Measurements from ENCODE around the gene ADAMTSL1.

Gene ADAMTSL1

GRCh38 chr9:18684593-18685317, 210.8 kb downstream of the ADAMTSL1 start:
- H3K4me3 ChIP-seq (ENCODE audit: low read depth, low read length) = no peak overlapping the region
- H3K27ac ChIP-seq (ENCODE audit: extremely low read depth, low read depth, low read length) = no peak overlapping the region
- ChIA-PET CTCF (no interaction called here), POLR2A (no interaction called here)
- H3K36me3 ChIP-seq (ENCODE audit: control insufficient read depth in 2 of 2, insufficient read depth in 1 of 2, low read length in 2 of 2) = no peaks in the 10 kb centered on the region
- H3K9me3 ChIP-seq (ENCODE audit: control insufficient read depth, insufficient read depth, low read depth, low read length) = no peaks in the 10 kb centered on the region
- TF ChIP-seq SP7 (tag by site-specific recombination; IDR thresholded peaks at IDR 0.05) (no peak), ZNF10 (tag by site-specific recombination; IDR thresholded peaks at IDR 0.05) (no peak), GLIS2 (tag by site-specific recombination; IDR thresholded peaks at IDR 0.05) (no peak), ZNF791 (tag by site-specific recombination; IDR thresholded peaks at IDR 0.05) (no peak), ZNF140 (tag by site-specific recombination; IDR thresholded peaks at IDR 0.05) (no peak), ZNF558 (tag by site-specific recombination; IDR thresholded peaks at IDR 0.05) (no peak), ZNF449 (tag by site-specific recombination; IDR thresholded peaks at IDR 0.05) (no peak), ZBTB7A (tag by site-specific recombination; IDR thresholded peaks at IDR 0.05; ENCODE audit: low read depth) (no peak), ZNF830 (tag by site-specific recombination; IDR thresholded peaks at IDR 0.05; ENCODE audit: low read depth) (no peak), ZNF624 (tag by site-specific recombination; IDR thresholded peaks at IDR 0.05) (no peak), ZNF510 (tag by site-specific recombination; IDR thresholded peaks at IDR 0.05; ENCODE audit: insufficient replicate concordance) (no peak), ZNF223 (tag by site-specific recombination; IDR thresholded peaks at IDR 0.05) (no peak), PBX3 (CRISPR knock-in tag; IDR thresholded peaks at IDR 0.05) (no peak), IKZF3 (tag by site-specific recombination; IDR thresholded peaks at IDR 0.05) (no peak), WT1 (tag by site-specific recombination; IDR thresholded peaks at IDR 0.05) (no peak), ZBTB26 (tag by site-specific recombination; optimal IDR thresholded peaks at IDR 0.05) (no peak)
- no peaks in the 10 kb centered on the region for H3K4me1 ChIP-seq (ENCODE audit: control insufficient read depth, insufficient read depth, low read length)

GRCh38 chr9:18688581-18689565, 214.9 kb downstream of the ADAMTSL1 start:
- H3K36me3 ChIP-seq (ENCODE audit: control insufficient read depth in 2 of 2, insufficient read depth in 1 of 2, low read length in 2 of 2) = no peaks in the 10 kb centered on the region
- ChIA-PET POLR2A (no interaction called here), CTCF (interaction anchor here (0.6 kb wide), 1 partner anchor 31 kb away, joined by 5 read pairs; no protein-coding TSS in a partner anchor)
- no peaks in the 10 kb centered on the region for H3K9me3 ChIP-seq (ENCODE audit: control insufficient read depth, insufficient read depth, low read depth, low read length)
- H3K4me1 ChIP-seq (ENCODE audit: control insufficient read depth, insufficient read depth, low read length) = no peaks in the 10 kb centered on the region
- no peak overlapping the region for H3K27ac ChIP-seq (ENCODE audit: extremely low read depth, low read depth, low read length)
- H3K4me3 ChIP-seq (ENCODE audit: low read depth, low read length) = no peak overlapping the region
- TF ChIP-seq ZNF133 (tag by site-specific recombination; IDR thresholded peaks at IDR 0.05) (no peak), ZNF302 (tag by site-specific recombination; IDR thresholded peaks at IDR 0.05; ENCODE audit: low read depth) (no peak), HOXD13 (CRISPR knock-in tag; IDR thresholded peaks at IDR 0.05; ENCODE audit: borderline replicate concordance) (no peak), SP7 (tag by site-specific recombination; IDR thresholded peaks at IDR 0.05) (no peak), ZNF426 (tag by site-specific recombination; IDR thresholded peaks at IDR 0.05) (no peak), ZBTB44 (tag by site-specific recombination; IDR thresholded peaks at IDR 0.05) (no peak), ZNF639 (tag by site-specific recombination; IDR thresholded peaks at IDR 0.05) (no peak), KLF1 (tag by site-specific recombination; IDR thresholded peaks at IDR 0.05) (no peak), ZNF76 (tag by site-specific recombination; IDR thresholded peaks at IDR 0.05; ENCODE audit: borderline replicate concordance, low read depth) (no peak), RBAK (tag by site-specific recombination; IDR thresholded peaks at IDR 0.05) (no peak), GLIS2 (tag by site-specific recombination; IDR thresholded peaks at IDR 0.05) (no peak)
